ENCODE measurements around the gene ZSCAN20. TPM values are rescaled to one million over a fixed set of nuclear protein-coding genes. Genes with fewer than 3 reads are reported as not detected.

ZSCAN20 gene
- polyA plus RNA-seq, 1 donor from 2014 or later = 3.3 TPM

DNA sequence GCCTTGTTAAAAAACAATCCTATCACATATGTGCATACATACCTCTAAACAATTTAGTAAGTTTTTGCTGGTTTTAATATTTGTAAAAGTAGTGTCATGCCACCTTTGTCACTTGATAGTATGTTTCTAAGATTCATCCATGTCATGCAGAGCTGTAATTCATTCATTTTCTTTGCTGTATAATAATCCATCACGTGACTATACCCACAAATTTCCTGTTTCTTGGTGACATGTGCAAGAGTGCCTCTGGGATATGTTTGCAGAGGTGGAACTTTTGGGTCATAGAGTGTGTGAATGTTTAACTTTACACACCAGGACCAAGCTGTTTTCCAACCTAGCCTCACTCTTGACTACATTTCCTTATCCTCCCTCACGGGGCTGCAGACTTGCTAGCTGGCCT, 62.9 kb downstream of the ZSCAN20 start:
- Histone ChIP-seq H3K4me2 (ENCODE audit: low read length) (no peak overlapping the region), H3K27ac (ENCODE audit: low read length) (no peak overlapping the region), H4K20me1 (ENCODE audit: insufficient read depth) (no peaks in the 10 kb centered on the region), H3K9ac (ENCODE audit: low read length) (no peak overlapping the region), H3K9me2 (ENCODE audit: insufficient read depth, low read length) (no peaks in the 10 kb centered on the region), H3K36me3 (ENCODE audit: insufficient read depth, low read length) (peaks cover 6% of the 10 kb centered on the region), H3F3A (ENCODE audit: insufficient read depth, low read length, poor library complexity, severe bottlenecking) (no peaks in the 10 kb centered on the region), H3K9me3 (ENCODE audit: low read length) (no peaks in the 10 kb centered on the region), H3K4me3 (ENCODE audit: low read length) (no peak overlapping the region), H2AFZ (ENCODE audit: low read depth, low read length) (no peak overlapping the region), H3K79me2 (replicated peaks; ENCODE audit: insufficient read depth, low read length) (no peaks in the 10 kb centered on the region), H3K27me3 (ENCODE audit: insufficient read depth, low read depth, low read length) (no peaks in the 10 kb centered on the region)
- no peak for TF ChIP-seq EP300 (conservative IDR thresholded peaks at IDR 0.05; ENCODE audit: poor library complexity, severe bottlenecking)
- TF ChIP-seq, protein P1, sequence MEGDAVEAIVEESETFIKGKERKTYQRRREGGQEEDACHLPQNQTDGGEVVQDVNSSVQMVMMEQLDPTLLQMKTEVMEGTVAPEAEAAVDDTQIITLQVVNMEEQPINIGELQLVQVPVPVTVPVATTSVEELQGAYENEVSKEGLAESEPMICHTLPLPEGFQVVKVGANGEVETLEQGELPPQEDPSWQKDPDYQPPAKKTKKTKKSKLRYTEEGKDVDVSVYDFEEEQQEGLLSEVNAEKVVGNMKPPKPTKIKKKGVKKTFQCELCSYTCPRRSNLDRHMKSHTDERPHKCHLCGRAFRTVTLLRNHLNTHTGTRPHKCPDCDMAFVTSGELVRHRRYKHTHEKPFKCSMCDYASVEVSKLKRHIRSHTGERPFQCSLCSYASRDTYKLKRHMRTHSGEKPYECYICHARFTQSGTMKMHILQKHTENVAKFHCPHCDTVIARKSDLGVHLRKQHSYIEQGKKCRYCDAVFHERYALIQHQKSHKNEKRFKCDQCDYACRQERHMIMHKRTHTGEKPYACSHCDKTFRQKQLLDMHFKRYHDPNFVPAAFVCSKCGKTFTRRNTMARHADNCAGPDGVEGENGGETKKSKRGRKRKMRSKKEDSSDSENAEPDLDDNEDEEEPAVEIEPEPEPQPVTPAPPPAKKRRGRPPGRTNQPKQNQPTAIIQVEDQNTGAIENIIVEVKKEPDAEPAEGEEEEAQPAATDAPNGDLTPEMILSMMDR (IDR thresholded peaks at IDR 0.05; ENCODE audit: poor library complexity, severe bottlenecking) = no peak
- no peak for TF ChIP-seq TAF1 (IDR thresholded peaks at IDR 0.05; ENCODE audit: low read depth)
- no peak for TF ChIP-seq MXI1 (conservative IDR thresholded peaks at IDR 0.05; ENCODE audit: poor library complexity, severe bottlenecking)
- TF ChIP-seq SMC3 (conservative IDR thresholded peaks at IDR 0.05; ENCODE audit: poor library complexity) = no peak
- no peak for TF ChIP-seq RAD21 (conservative IDR thresholded peaks at IDR 0.05)
- no peak for TF ChIP-seq POLR2AphosphoS5 (IDR thresholded peaks at IDR 0.05)
- no peak for TF ChIP-seq EZH2 (IDR thresholded peaks at IDR 0.05; ENCODE audit: borderline replicate concordance, insufficient read depth, low read length, poor library complexity, severe bottlenecking)

DNA sequence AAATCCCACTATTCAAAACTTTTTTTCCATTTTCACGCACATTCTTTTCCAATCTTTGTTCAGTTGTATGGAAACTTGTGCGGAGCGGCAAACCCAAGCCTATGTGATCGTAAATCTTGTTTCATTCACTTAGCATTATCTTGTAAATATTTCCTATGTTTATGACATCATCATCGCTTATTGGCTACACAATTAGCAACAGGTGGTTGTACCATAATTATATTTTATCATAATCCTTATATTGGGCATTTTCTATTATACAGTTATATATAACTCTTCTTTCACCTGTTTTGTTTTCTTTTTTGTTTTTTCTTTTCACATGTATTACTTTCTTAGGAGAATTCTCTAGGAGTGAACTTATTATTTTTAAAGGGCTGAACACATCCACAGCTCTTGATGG, 65.4 kb downstream of the ZSCAN20 start:
- no peaks in the 10 kb centered on the region for H3F3A ChIP-seq (ENCODE audit: insufficient read depth, low read length, poor library complexity, severe bottlenecking)
- no peaks in the 10 kb centered on the region for H3K79me2 ChIP-seq (replicated peaks; ENCODE audit: insufficient read depth, low read length)
- no peak overlapping the region for H3K4me2 ChIP-seq (ENCODE audit: low read length)
- H3K27me3 ChIP-seq (ENCODE audit: insufficient read depth, low read depth, low read length) = no peaks in the 10 kb centered on the region
- no peak overlapping the region for H3K4me3 ChIP-seq (ENCODE audit: low read length)
- no peak overlapping the region for H3K27ac ChIP-seq (ENCODE audit: low read length)
- H3K36me3 ChIP-seq (ENCODE audit: insufficient read depth, low read length) = peaks cover 10% of the 10 kb centered on the region
- no peak overlapping the region for H3K9ac ChIP-seq (ENCODE audit: low read length)
- TF ChIP-seq EP300 (conservative IDR thresholded peaks at IDR 0.05; ENCODE audit: poor library complexity, severe bottlenecking) (no peak), POLR2AphosphoS5 (IDR thresholded peaks at IDR 0.05) (no peak), MXI1 (conservative IDR thresholded peaks at IDR 0.05; ENCODE audit: poor library complexity, severe bottlenecking) (no peak), TAF1 (IDR thresholded peaks at IDR 0.05; ENCODE audit: low read depth) (no peak), RAD21 (conservative IDR thresholded peaks at IDR 0.05) (no peak), SMC3 (conservative IDR thresholded peaks at IDR 0.05; ENCODE audit: poor library complexity) (no peak), EZH2 (IDR thresholded peaks at IDR 0.05; ENCODE audit: borderline replicate concordance, insufficient read depth, low read length, poor library complexity, severe bottlenecking) (no peak)
- TF ChIP-seq, protein P2, sequence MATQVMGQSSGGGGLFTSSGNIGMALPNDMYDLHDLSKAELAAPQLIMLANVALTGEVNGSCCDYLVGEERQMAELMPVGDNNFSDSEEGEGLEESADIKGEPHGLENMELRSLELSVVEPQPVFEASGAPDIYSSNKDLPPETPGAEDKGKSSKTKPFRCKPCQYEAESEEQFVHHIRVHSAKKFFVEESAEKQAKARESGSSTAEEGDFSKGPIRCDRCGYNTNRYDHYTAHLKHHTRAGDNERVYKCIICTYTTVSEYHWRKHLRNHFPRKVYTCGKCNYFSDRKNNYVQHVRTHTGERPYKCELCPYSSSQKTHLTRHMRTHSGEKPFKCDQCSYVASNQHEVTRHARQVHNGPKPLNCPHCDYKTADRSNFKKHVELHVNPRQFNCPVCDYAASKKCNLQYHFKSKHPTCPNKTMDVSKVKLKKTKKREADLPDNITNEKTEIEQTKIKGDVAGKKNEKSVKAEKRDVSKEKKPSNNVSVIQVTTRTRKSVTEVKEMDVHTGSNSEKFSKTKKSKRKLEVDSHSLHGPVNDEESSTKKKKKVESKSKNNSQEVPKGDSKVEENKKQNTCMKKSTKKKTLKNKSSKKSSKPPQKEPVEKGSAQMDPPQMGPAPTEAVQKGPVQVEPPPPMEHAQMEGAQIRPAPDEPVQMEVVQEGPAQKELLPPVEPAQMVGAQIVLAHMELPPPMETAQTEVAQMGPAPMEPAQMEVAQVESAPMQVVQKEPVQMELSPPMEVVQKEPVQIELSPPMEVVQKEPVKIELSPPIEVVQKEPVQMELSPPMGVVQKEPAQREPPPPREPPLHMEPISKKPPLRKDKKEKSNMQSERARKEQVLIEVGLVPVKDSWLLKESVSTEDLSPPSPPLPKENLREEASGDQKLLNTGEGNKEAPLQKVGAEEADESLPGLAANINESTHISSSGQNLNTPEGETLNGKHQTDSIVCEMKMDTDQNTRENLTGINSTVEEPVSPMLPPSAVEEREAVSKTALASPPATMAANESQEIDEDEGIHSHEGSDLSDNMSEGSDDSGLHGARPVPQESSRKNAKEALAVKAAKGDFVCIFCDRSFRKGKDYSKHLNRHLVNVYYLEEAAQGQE (IDR thresholded peaks at IDR 0.05; ENCODE audit: borderline replicate concordance) = no peak
- TF ChIP-seq, protein P1 (IDR thresholded peaks at IDR 0.05; ENCODE audit: poor library complexity, severe bottlenecking) = no peak
- no peaks in the 10 kb centered on the region for H4K20me1 ChIP-seq (ENCODE audit: insufficient read depth)
- H2AFZ ChIP-seq (ENCODE audit: low read depth, low read length) = no peak overlapping the region
- no peaks in the 10 kb centered on the region for H3K9me2 ChIP-seq (ENCODE audit: insufficient read depth, low read length)
- H3K9me3 ChIP-seq (ENCODE audit: low read length) = no peaks in the 10 kb centered on the region

All from neural cell (in vitro differentiated cells).